WERI-Rb-1 (cell line): Measurements from ENCODE around the gene CBARP.

Experiments used
- DNase-seq: peaks from one replicate; pipeline ENCODE4 v3.0.0-alpha.2; 2020
- H3K27ac ChIP-seq: fragments of 250-450 bp; sonication (Bioruptor Pico); 2 replicates; pipeline ENCODE4 v1.5.1; 2020; ENCODE audit warnings: mild to moderate bottlenecking, moderate library complexity
- H3K27me3 ChIP-seq: fragments of 250-450 bp; sonication (Bioruptor Pico); 2 replicates; pipeline ENCODE4 v1.5.1; 2021; ENCODE audit warnings: mild to moderate bottlenecking, low read depth, moderate library complexity; ENCODE audit not compliant: insufficient read depth, severe bottlenecking
- H3K36me3 ChIP-seq: fragments of 250-450 bp; sonication (Bioruptor Pico); 2 replicates; pipeline ENCODE4 v1.5.1; 2020; ENCODE audit warnings: mild to moderate bottlenecking, moderate library complexity
- H3K4me3 ChIP-seq: 2 replicates; pipeline ENCODE4 v1.5.1; 2011; ENCODE audit warnings: low read depth, mild to moderate bottlenecking, control low read depth, low read length
- H3K9me3 ChIP-seq: fragments of 250-450 bp; sonication (Bioruptor Pico); 2 replicates; pipeline ENCODE4 v1.5.1; 2021; ENCODE audit warnings: mild to moderate bottlenecking, moderate library complexity; ENCODE audit not compliant: severe bottlenecking
- TF ChIP-seq, protein P1 (sequence below): IDR thresholded peaks from 2 replicates; pipeline ENCODE4 v1.5.1; 2011; ENCODE audit warnings: low read depth, mild to moderate bottlenecking, control low read depth, inconsistent platforms, low read length

Gene CBARP

DNA sequence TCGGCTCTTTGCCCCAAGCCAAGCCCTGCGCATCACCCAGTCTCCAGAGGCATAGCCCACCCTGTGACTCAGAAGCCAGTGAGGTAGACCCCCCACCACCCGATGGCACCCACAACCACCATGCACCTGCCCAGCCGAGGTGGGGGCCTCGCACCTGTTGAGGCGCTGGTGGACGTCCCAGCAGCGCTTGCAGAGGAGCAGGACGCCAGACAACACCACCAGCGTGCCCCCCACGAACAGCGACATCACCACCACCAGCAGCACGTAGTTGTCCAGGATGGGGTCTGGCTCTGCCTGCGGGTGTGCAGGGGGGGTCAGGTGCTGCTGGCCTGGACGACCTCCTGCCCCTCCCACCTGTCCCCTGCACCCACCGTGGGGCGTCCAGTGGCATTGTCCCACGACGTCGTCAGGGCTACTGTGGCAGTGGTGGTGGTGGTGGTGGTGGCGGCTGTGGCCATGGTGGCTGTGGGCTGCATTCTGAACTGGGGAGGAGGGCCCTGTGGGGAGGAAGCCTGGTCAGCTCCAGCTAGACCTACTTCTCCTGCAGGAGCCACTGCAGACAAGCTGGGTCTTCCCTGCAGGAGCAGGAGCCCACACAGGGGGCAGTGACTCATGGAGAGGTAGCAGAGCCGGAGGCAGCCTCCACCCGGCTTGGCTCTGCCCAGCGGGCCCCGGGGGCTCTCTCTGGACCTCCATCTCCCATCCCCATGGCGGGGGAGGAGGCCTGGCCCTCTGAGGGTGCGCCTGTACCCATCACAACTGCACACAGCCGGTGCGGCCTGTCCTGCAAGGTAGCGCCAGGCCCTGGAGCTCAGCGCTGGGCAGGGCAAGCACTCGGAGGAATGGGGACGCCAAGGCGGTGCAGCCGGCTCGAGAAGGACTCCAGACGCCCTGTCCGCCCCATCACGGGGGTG, 1.9 kb downstream of the CBARP start:
- Histone ChIP-seq H3K4me3 (0 out of 2 replicates have a peak overlapping the region, but pooled peaks have one; percentile 16), H3K27ac (no peak overlapping the region), H3K9me3 (no peaks in the 10 kb centered on the region), H3K36me3 (peaks cover 10% of the 10 kb centered on the region), H3K27me3 (no peaks in the 10 kb centered on the region)
- TF ChIP-seq, protein P1, sequence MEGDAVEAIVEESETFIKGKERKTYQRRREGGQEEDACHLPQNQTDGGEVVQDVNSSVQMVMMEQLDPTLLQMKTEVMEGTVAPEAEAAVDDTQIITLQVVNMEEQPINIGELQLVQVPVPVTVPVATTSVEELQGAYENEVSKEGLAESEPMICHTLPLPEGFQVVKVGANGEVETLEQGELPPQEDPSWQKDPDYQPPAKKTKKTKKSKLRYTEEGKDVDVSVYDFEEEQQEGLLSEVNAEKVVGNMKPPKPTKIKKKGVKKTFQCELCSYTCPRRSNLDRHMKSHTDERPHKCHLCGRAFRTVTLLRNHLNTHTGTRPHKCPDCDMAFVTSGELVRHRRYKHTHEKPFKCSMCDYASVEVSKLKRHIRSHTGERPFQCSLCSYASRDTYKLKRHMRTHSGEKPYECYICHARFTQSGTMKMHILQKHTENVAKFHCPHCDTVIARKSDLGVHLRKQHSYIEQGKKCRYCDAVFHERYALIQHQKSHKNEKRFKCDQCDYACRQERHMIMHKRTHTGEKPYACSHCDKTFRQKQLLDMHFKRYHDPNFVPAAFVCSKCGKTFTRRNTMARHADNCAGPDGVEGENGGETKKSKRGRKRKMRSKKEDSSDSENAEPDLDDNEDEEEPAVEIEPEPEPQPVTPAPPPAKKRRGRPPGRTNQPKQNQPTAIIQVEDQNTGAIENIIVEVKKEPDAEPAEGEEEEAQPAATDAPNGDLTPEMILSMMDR: no peak
- no peak for DNase-seq

DNA sequence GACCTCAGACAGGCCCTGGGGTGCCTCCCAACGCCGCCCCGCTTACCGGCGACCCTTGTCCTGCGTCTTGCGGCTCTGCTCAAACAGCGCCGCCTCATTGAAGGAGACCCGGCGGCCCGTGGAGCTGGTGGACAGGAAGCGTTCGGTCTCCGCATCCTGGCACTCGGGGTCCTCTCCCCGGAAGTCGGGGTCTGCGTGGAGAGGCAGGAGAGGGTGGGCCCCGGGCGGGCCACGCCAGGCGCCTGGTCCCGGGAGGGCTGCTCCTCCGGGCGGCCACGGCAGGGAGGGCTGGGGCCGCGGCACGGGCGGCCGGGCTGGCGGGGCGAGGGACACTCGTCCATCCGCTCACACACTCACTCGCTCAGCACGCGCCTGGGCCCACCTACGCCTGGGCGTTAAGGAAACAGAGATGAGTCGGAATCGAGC, 2.8 kb downstream of the CBARP start:
- no peak overlapping the region for H3K27ac ChIP-seq
- H3K4me3 ChIP-seq: no peak overlapping the region
- DNase-seq: no peak
- H3K27me3 ChIP-seq: no peaks in the 10 kb centered on the region
- H3K36me3 ChIP-seq: peaks cover 14% of the 10 kb centered on the region
- TF ChIP-seq, protein P1: no peak
- no peaks in the 10 kb centered on the region for H3K9me3 ChIP-seq

DNA sequence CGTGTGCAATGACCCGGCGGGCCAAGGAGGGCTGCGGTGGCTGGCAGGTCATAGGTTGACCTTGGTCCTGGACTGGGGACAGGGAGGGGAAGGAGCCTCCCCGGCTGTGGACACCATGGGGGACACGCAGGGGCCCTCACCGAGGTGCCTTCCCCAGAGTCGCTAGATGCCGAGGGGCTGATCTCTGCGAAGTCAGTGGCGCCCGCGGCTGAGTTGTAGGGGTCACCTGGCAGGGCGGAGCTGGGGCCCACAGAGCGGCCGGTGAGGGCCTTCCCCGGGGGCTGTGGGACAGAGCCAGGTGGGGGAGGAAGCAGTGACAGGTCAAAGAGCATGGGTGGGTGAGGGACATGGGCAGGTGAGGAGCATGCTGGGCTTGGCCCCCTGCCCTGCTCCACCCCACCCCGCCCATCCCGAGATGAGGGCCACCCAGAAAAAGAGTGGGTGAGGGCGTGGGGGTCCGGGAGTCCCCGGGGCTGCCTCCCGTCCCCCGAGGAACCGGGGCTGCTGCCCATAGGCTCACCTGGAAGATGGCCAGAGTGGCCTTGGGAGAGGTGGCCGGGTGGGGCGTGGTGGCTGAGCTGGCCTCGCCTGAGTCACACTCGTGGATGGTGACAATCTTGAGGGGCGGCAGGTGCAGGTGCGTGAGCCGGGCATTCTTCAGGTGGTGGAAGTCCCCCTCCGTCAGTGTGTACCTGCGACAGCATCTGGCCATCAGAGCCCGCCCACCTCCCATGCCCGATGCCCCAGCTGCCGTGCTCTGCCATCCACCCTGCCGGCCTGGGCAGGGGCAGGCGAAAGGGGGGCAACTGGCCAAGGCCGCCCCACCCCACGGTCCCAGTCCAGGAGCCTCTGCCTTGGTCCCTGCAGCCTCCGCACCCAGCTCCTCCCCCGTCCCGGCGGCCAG, 3.5 kb downstream of the CBARP start:
- TF ChIP-seq, protein P1: no peak
- Histone ChIP-seq H3K27me3 (no peaks in the 10 kb centered on the region), H3K36me3 (peaks cover 14% of the 10 kb centered on the region), H3K4me3 (no peak overlapping the region), H3K9me3 (no peaks in the 10 kb centered on the region), H3K27ac (no peak overlapping the region)
- DNase-seq: no peak

DNA sequence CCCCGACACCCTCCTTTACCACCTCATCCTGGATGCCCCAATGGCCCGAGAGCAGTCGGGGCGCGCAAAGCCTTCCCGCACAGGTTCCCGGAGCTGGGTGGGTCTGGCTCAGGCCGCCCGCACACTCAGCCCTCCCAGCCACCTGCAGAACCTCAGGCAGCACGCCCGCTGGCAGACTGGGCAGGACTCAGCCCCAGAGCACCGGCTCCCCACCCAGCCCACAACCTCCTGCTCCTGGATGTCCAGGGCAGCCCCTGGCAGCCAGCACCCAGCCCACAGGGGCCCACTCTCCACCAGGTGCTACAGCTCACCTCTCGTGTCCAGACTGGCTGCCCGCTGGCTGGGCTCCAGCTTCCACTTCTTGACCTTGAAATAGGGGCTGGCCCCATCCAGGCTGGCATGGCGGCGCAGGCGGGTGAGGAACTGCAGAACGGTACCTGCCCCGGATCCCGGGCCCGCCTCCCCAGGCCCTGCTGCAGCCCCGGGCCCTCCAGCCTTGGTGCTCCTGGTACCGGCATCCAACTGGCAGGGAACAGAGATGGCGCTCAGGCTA, 4.6 kb downstream of the CBARP start:
- no peak for DNase-seq
- H3K27ac ChIP-seq: no peak overlapping the region

DNA sequence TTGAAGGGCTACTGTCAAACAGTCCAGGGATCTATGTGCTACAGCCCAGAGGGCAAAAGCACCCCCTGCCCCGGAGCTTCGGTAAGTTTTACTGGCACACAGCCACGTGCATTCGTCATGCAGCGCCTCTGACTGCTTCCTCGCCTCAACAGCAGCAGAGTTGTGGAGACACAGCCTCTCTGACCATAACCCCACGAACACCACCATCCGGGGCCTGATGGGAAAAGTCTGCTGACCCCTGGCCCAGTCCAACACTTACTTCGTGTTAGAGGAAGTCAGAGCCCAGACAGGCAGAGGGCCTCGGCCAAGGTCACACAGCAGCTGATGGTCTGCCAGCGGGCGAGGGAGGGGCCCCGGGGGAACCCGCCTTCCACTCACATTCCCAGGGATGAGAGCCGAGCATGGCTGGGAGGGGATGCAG, 5.1 kb downstream of the CBARP start:
- no peak for DNase-seq
- H3K27ac ChIP-seq: no peak overlapping the region
- H3K36me3 ChIP-seq: peaks cover 20% of the 10 kb centered on the region

More for the DNA sequence above, 4.6 kb downstream of the CBARP start:
- H3K36me3 ChIP-seq: peaks cover 16% of the 10 kb centered on the region
- H3K9me3 ChIP-seq: no peaks in the 10 kb centered on the region
- no peak overlapping the region for H3K4me3 ChIP-seq
- H3K27me3 ChIP-seq: no peaks in the 10 kb centered on the region
- TF ChIP-seq, protein P1: no peak

More for the DNA sequence above, 5.1 kb downstream of the CBARP start:
- TF ChIP-seq, protein P1: no peak
- Histone ChIP-seq H3K27me3 (no peaks in the 10 kb centered on the region), H3K9me3 (no peaks in the 10 kb centered on the region), H3K4me3 (no peak overlapping the region)
